ENCODE measurements around the gene EMD.

Gene EMD

DNA sequence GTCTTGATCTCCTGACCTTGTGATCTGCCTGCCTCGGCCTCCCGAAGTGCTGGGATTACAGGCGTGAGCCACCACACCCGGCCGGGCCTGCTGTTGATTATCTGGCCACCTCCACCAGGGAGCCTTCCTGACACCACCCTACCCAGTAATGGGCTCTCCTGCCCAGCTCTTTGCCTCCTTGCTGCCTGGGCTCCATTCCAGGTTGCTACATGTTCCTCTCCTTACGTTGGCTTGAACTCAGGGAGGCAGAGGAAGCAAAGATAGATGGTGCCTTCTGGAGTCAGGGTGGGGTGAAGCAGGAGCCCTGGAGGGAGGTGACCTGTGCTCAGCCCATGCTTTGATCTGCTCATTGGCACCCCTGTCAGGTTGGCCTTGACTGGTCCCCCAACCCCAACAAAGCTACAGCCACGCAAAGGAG, 31.0 kb upstream of the EMD start:
- DNase-seq, result no peak
- no peak for TF ChIP-seq CTCF (IDR thresholded peaks at IDR 0.05; ENCODE audit: low read depth, low read length)
- no peak overlapping the region for H3K4me3 ChIP-seq (ENCODE audit: low read depth, low read length)
- H3K36me3 ChIP-seq, result peaks cover 52% of the 10 kb centered on the region
- H3K27ac ChIP-seq, result no peak overlapping the region
- H3K27me3 ChIP-seq (ENCODE audit: insufficient read depth, low read depth, severe bottlenecking), result peaks cover 26% of the 10 kb centered on the region
- H3K9me3 ChIP-seq (ENCODE audit: severe bottlenecking), result no peaks in the 10 kb centered on the region

DNA sequence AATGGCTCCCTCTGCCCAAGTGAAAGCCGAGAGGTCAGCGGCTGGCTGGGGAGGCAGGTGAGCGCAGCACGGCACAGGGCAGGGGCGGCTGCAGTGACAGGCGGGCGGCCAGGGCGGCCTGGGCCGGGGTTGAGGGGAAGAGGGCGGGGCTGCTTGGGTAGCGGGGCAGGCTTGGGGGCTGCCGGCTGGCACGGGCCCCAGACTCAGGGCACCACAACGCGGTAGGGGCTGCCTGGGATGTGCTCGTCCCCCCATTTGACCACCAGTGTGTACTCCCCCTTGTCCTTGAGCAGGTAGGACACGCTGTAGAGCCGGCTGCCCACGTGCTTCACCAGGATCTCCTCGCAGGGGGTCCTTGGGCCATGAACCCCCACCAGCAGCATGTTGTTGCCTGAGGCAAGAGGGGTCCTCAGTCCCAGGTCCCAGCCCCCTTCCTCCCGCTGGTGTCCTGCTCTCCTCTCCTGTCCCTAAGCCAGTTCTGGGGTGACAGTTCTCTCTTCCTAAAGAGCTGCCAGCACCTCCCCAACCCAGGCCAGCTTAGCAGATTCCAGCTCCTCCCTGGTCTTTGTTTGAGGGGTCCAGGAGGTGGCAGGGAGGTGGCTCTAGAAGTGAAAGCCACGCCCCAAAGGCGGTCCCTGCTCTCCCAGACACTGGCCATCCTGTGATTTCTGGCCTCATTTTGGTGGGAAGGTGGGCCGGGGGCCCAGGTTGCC, 30.3 kb upstream of the EMD start:
- Histone ChIP-seq H3K27ac (no peak overlapping the region), H3K4me3 (ENCODE audit: low read depth, low read length) (no peak overlapping the region), H3K9me3 (ENCODE audit: severe bottlenecking) (no peaks in the 10 kb centered on the region), H3K27me3 (ENCODE audit: insufficient read depth, low read depth, severe bottlenecking) (peaks cover 29% of the 10 kb centered on the region), H3K36me3 (peaks cover 59% of the 10 kb centered on the region)
- TF ChIP-seq CTCF (IDR thresholded peaks at IDR 0.05; ENCODE audit: low read depth, low read length), result no peak
- no peak for DNase-seq

DNA sequence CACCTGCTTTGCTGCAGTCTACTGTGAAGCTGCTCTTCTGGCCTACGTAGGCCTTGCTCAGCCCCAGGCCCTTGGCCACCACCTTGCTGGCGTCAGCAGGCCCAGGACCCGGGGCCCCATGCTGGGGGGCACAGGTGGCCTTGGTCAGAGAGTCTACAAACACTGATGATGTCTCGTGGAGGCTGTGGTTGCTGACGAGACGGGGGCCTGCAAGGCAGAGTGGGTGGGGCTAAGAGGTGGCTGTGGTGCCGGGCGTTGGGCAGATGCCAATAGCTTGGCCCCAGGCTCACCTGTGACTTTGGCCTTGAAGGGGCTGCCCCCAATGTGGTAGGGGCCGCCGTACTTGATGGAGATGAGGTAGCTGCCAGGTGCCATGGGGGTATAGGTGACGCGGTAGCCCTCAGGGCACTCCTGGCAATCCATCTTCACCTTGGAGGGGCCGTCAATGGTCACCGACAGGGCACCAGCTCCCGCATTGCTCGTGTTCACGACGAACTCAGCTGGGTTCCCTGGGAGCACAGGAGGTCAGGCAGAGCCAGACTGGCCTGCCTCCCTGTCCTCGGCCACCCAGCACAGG, 29.6 kb upstream of the EMD start:
- Histone ChIP-seq H3K4me3 (ENCODE audit: low read depth, low read length) (no peak overlapping the region), H3K9me3 (ENCODE audit: severe bottlenecking) (no peaks in the 10 kb centered on the region), H3K36me3 (peaks cover 65% of the 10 kb centered on the region), H3K27ac (peak overlapping the region; percentile 55), H3K27me3 (ENCODE audit: insufficient read depth, low read depth, severe bottlenecking) (peaks cover 34% of the 10 kb centered on the region)
- TF ChIP-seq CTCF (IDR thresholded peaks at IDR 0.05; ENCODE audit: low read depth, low read length), result no peak
- no peak for DNase-seq

GRCh38 chrX:154349979-154350378, 29.1 kb upstream of the EMD start:
- TF ChIP-seq CTCF (IDR thresholded peaks at IDR 0.05; ENCODE audit: low read depth, low read length), result no peak
- H3K27ac ChIP-seq, result peak overlapping the region; percentile 55

GRCh38 chrX:154350429-154351182, 28.5 kb upstream of the EMD start:
- no peak for DNase-seq
- Histone ChIP-seq H3K9me3 (ENCODE audit: severe bottlenecking) (no peaks in the 10 kb centered on the region), H3K27me3 (ENCODE audit: insufficient read depth, low read depth, severe bottlenecking) (peaks cover 34% of the 10 kb centered on the region), H3K36me3 (peaks cover 77% of the 10 kb centered on the region), H3K27ac (peak overlapping the region; percentile 55), H3K4me3 (ENCODE audit: low read depth, low read length) (no peak overlapping the region)
- no peak for TF ChIP-seq CTCF (IDR thresholded peaks at IDR 0.05; ENCODE audit: low read depth, low read length)

More at GRCh38 chrX:154349979-154350378, 29.1 kb upstream of the EMD start:
- peaks cover 70% of the 10 kb centered on the region for H3K36me3 ChIP-seq
- H3K4me3 ChIP-seq (ENCODE audit: low read depth, low read length), result no peak overlapping the region
- no peaks in the 10 kb centered on the region for H3K9me3 ChIP-seq (ENCODE audit: severe bottlenecking)
- peaks cover 34% of the 10 kb centered on the region for H3K27me3 ChIP-seq (ENCODE audit: insufficient read depth, low read depth, severe bottlenecking)
- DNase-seq, result peak; percentile 51
